ENCODE results near the gene TREML1.
"Not testable (repeated sequence)": the region's sequence is repeated elsewhere in the genome, so short reads cannot be mapped to it uniquely, and the experiment has no call there.

The TREML1 gene

GRCh38 chr6:41147917-41148316, 6.2 kb downstream of the TREML1 start:
- DNase-seq (ENCODE audit: low spot score) = no peak

DNA sequence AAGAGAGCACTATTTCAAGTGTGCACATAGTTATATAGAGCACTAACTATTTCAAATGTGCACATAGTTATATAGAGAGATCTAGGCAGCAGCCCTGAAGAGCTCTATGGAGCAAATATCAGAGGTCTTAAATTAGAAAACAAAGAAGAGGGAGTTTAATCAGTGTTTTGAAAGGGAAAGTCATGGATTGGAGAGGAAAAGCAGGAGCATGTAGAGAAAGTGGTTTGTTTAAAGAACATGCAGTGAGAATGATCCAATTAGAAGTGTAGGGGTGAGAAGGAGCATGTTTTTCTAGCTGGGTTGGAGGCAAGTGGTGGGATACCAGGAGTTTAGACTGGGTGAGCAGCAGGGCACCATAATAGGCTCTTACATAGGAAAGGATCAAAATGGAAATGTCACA, 17.2 kb downstream of the TREML1 start:
- DNase-seq (ENCODE audit: low spot score) = no peak

- no peak for DNase-seq (ENCODE audit: low spot score)
These were observed 18.9 kb downstream of the TREML1 start for GRCh38 chr6:41135062-41135832.

DNA sequence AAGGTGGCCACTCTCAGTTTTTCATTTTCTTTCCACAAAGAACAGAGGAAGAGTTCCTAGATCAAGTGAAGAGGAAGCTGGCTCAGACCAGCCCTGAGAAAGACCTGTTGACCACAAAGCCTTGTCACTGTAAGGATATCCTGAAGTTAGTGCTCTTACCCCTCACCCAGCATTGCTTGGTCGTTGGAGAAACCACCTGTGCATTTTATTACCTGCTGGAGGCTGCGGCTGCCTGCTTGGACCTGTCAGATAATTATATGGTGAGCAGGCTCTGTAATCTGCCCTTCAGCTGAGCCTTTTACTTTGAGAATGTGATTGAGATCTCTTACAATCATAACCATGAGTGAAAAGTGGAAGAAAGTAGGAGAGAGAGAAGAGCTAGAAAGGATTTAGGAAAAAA, 21.9 kb downstream of the TREML1 start:
- DNase-seq (ENCODE audit: low spot score) = no peak

DNA sequence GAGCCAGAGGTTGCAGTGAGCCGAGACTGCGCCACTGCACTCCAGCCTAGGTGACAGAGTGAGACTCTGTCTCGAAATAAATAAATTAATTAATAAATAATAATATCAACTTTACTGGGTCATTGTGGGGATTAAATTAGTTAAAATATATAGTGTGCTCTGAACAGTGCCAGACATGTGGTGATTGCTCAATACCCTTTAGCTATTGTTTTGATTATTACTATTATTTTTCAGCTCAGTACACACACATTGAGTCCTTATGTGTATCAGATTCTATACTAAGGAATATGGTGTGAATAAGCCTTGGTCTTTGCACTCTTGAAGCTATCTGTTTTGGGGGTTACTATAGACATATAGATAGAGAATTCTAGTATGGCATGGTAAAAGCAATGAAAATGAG, 28.9 kb downstream of the TREML1 start:
- DNase-seq (ENCODE audit: low spot score) = no peak

- DNase-seq (ENCODE audit: low spot score) = no peak
These were observed 31.2 kb downstream of the TREML1 start for GRCh38 chr6:41122918-41123317.

DNA sequence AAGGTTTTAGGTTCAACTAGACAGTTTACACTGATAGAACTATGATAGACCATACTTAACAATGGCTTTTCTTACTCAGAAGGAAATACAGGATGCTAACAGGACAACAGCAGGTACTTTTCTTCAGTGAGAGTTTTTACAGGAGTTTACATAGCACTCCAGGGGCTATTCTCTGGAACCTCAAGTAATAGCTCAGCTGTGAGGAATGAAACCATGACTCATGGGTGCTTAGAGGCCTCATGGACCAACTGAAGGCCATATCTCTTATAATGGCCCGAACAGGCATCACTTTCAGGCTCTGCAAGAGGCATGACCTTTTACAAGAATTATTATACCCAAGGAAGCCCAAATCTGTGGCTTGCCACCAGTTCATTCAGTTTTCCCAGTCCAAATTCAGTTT, 31.8 kb downstream of the TREML1 start:
- no peak for DNase-seq (ENCODE audit: low spot score)

DNA sequence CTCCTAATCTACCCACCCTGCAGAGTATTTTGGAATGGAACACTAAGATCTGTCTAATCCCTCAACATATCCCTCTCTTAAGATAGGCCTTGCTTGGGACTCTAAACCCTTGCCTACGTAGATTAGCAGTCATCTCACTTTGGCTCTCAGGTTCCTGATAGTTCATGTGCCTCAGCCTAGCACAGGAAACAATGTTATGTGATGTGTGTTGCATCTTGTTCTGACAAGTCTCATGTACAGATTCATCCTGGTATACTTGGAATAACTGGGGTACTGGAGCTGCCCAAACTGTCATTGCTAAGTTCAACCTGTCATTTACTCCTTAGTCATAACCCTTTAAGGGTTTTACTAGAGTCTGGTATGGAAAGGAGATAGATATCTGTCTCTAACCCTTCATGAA, 34.1 kb downstream of the TREML1 start:
- no peak for DNase-seq (ENCODE audit: low spot score)

DNA sequence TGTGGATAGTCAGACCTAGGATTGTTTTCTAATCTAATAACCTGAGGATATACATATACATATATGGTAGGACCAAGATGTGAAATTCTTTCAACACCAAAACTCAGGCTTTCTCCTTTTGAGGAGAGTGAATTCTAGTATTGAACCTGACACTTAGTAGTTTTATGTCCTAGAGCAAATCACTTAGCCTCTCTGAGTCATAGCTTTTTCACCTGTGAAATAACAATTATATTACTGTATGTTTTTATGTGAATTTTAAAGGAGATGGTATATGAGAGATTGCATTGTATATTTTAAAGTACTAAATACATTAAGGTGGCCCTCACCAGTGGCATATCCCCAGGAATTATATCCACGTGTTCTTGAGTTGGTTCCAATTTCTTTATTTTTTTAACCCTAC, 34.6 kb downstream of the TREML1 start:
- DNase-seq (ENCODE audit: low spot score) = no peak

GRCh38 chr6:41115027-41115426, 39.1 kb downstream of the TREML1 start:
- not testable (repeated sequence) for DNase-seq (ENCODE audit: low spot score)

DNA sequence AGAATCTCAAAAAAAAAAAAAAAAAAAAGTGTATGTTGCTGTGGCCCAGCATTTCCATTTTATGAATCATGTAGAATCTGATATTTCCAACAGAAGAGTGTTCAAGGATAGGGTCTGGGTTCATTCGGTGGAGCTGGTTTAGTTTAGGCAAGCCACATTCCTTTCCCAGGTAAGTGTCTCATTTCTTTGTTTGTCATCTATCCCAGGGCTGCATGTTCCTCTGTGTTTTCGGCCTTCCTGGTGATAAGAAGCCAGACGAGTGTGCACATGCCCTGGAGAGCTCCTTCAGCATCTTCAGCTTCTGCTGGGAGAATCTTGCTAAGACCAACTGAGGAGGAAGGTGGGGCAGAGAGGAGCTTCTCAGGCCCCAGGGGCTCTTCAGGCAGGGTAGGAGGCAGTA, 43.1 kb downstream of the TREML1 start:
- no peak for DNase-seq (ENCODE audit: low spot score)

- no peak for DNase-seq (ENCODE audit: low spot score)
These were observed 50.3 kb downstream of the TREML1 start for GRCh38 chr6:41103847-41104246.

GRCh38 chr6:41100871-41101287, 53.3 kb downstream of the TREML1 start:
- no peak for DNase-seq (ENCODE audit: low spot score)
